OCI-LY7 (cell line): ENCODE measurements around the gene ANXA4. TPM values are rescaled to one million over a fixed set of nuclear protein-coding genes. Genes with fewer than 3 reads are reported as not detected.

ENCODE experiments used
- BruUV-seq: library from RNA; stranded (reverse); fragments of 400-500 nt; replicated peaks from 2 replicates; lab custom pipeline; 2021; lab: Mats Ljungman, UMichigan
- CTCF ChIA-PET: fragments of 300-600 bp; sonication (Branson Sonifier 250); formaldehyde crosslinking; loops from one replicate; lab custom pipeline; 2022; ENCODE audit warnings: antibody characterized with exemption; ENCODE audit not compliant: unreplicated experiment; lab: Charles Lee
- POLR2A ChIA-PET: fragments of 300-600 bp; sonication (Branson Sonifier 250); formaldehyde crosslinking; loops from one replicate; lab custom pipeline; 2022; ENCODE audit warnings: antibody characterized with exemption; lab: Charles Lee
- DNase-seq: peaks from one replicate; pipeline ENCODE4 v3.0.0-alpha.2; 2015; ENCODE audit warnings: low spot score
- H2AFZ ChIP-seq: fragments of 200-600 bp; sonication (generic), shearing (Covaris generic); 2 replicates; pipeline ENCODE4 v1.6.1; 2014; ENCODE audit warnings: mild to moderate bottlenecking, antibody characterized with exemption, low read length, moderate library complexity
- H3K27ac ChIP-seq: fragments of 200-600 bp; sonication (generic); 2 replicates; pipeline ENCODE4 v1.5.1; 2014; ENCODE audit warnings: mixed run types, low read depth, mild to moderate bottlenecking, moderate library complexity, low read length, inconsistent platforms; ENCODE audit not compliant: poor library complexity, severe bottlenecking
- H3K36me3 ChIP-seq: fragments of 200-600 bp; sonication (generic); 2 replicates; pipeline ENCODE4 v1.6.1; 2014; ENCODE audit warnings: mild to moderate bottlenecking, antibody characterized with exemption, low read length, moderate library complexity, mixed read lengths; ENCODE audit not compliant: insufficient read depth
- H3K4me1 ChIP-seq: fragments of 200-600 bp; sonication (generic); 2 replicates; pipeline ENCODE4 v1.5.1; 2014; ENCODE audit warnings: mild to moderate bottlenecking, low read length; ENCODE audit not compliant: insufficient read depth, poor library complexity, severe bottlenecking
- H3K4me2 ChIP-seq: fragments of 200-600 bp; sonication (generic); 2 replicates; pipeline ENCODE4 v1.6.1; 2014; ENCODE audit warnings: mild to moderate bottlenecking, low read length
- H3K4me3 ChIP-seq: fragments of 200-600 bp; sonication (generic); 2 replicates; pipeline ENCODE4 v1.5.1; 2014; ENCODE audit warnings: mild to moderate bottlenecking, low read depth, low read length; ENCODE audit not compliant: poor library complexity, severe bottlenecking
- H3K79me2 ChIP-seq: fragments of 200-600 bp; sonication (generic); 2 replicates; pipeline ENCODE4 v1.6.1; 2016; ENCODE audit warnings: low read depth, mild to moderate bottlenecking, low read length, moderate library complexity, mixed read lengths; ENCODE audit not compliant: insufficient read depth
- H3K9me2 ChIP-seq: fragments of 200-600 bp; sonication (generic); 2 replicates; pipeline ENCODE4 v1.6.1; 2016; ENCODE audit warnings: mild to moderate bottlenecking, low read length, mixed read lengths; ENCODE audit not compliant: insufficient read depth
- H3K9me3 ChIP-seq: fragments of 200-600 bp; sonication (generic); 2 replicates; pipeline ENCODE4 v1.6.1; 2014; ENCODE audit warnings: mild to moderate bottlenecking, mixed run types, low read length, mixed read lengths
- H4K20me1 ChIP-seq: fragments of 200-600 bp; sonication (generic); 2 replicates; pipeline ENCODE4 v1.6.1; 2014; ENCODE audit warnings: mild to moderate bottlenecking, antibody characterized with exemption, low read length, moderate library complexity, mixed read lengths; ENCODE audit not compliant: insufficient read depth
- CTCF ChIP-seq: fragments of 200-600 bp; sonication (generic); conservative IDR thresholded peaks from 2 replicates; pipeline ENCODE4 v1.5.1; 2014; ENCODE audit warnings: mild to moderate bottlenecking, antibody characterized with exemption, low read length, moderate library complexity, mixed read lengths
- EZH2phosphoT487 ChIP-seq: fragments of 200-600 bp; sonication (generic); IDR thresholded peaks from 2 replicates; pipeline ENCODE4 v1.6.1; 2018; ENCODE audit warnings: low read depth, borderline replicate concordance, mild to moderate bottlenecking, mixed run types, antibody characterized with exemption, low read length, moderate library complexity, mixed read lengths
- intact Hi-C: fragments of 100-400 bp; cut with micrococcal nuclease; formaldehyde crosslinking; loops from one replicate; pipeline ENCODE4 v1.10.0; 2022; ENCODE audit not compliant: unreplicated experiment
- total RNA-seq, 2 experiments: library from RNA; depleted of rRNA in 1 of 2; stranded (reverse); fragments of >200 nt in 1 of 2; shearing (Covaris generic) in 1 of 2; gene quantifications; 2 replicates each; pipeline ENCODE4 v1.2.3, GENCODE V29; 2014 to 2022

ANXA4 gene
- total RNA-seq, 2 experiments from 2014 or later, result 0.38 to 3.5 TPM

- Histone ChIP-seq H2AFZ (no peak overlapping the region), H3K4me2 (no peak overlapping the region), H3K4me1 (no peaks in the 10 kb centered on the region), H3K9me3 (no peaks in the 10 kb centered on the region), H3K9me2 (no peaks in the 10 kb centered on the region), H4K20me1 (no peaks in the 10 kb centered on the region), H3K79me2 (no peaks in the 10 kb centered on the region), H3K27ac (no peak overlapping the region), H3K4me3 (no peak overlapping the region), H3K36me3 (no peaks in the 10 kb centered on the region)
- CTCF ChIA-PET, result no interaction called here
- POLR2A ChIA-PET, result no interaction called here
- BruUV-seq, result no TSS peak
- DNase-seq, result no peak
- intact Hi-C loops, result no loop called here
- no peak for TF ChIP-seq EZH2phosphoT487
- TF ChIP-seq CTCF, result no peak
Observed at GRCh38 chr2:69769272-69769671, 27.3 kb downstream of the ANXA4 start.

- Histone ChIP-seq H3K79me2 (no peaks in the 10 kb centered on the region), H2AFZ (no peak overlapping the region), H3K4me2 (no peak overlapping the region), H3K9me3 (no peaks in the 10 kb centered on the region), H3K27ac (no peak overlapping the region), H3K9me2 (no peaks in the 10 kb centered on the region), H4K20me1 (no peaks in the 10 kb centered on the region), H3K36me3 (no peaks in the 10 kb centered on the region), H3K4me3 (no peak overlapping the region), H3K4me1 (no peaks in the 10 kb centered on the region)
- DNase-seq, result no peak
- intact Hi-C loops, result no loop called here
- TF ChIP-seq EZH2phosphoT487 (no peak), CTCF (no peak)
- ChIA-PET POLR2A (no interaction called here), CTCF (no interaction called here)
- BruUV-seq, result no TSS peak
Observed at GRCh38 chr2:69770193-69770702, 28.3 kb downstream of the ANXA4 start.

GRCh38 chr2:69770747-69771146 lies 28.8 kb downstream of the ANXA4 start:
- BruUV-seq, result no TSS peak
- H4K20me1 ChIP-seq, result no peaks in the 10 kb centered on the region
- no peaks in the 10 kb centered on the region for H3K9me3 ChIP-seq
- no peak for DNase-seq
- ChIA-PET CTCF (no interaction called here), POLR2A (interaction anchor here (0.6 kb wide), 2 partner anchors 496 to 995 kb away, joined by 3 to 5 read pairs; no protein-coding TSS in a partner anchor)
- no peaks in the 10 kb centered on the region for H3K4me1 ChIP-seq
- TF ChIP-seq CTCF (no peak), EZH2phosphoT487 (no peak)
- H3K4me3 ChIP-seq, result no peak overlapping the region
- no peaks in the 10 kb centered on the region for H3K36me3 ChIP-seq
- no peak overlapping the region for H2AFZ ChIP-seq
- no peaks in the 10 kb centered on the region for H3K79me2 ChIP-seq
- H3K9me2 ChIP-seq, result no peaks in the 10 kb centered on the region
- intact Hi-C loops, result no loop called here
- H3K4me2 ChIP-seq, result no peak overlapping the region
- H3K27ac ChIP-seq, result no peak overlapping the region
